ENCODE results near the gene IPO5.
"Not testable (repeated sequence)": the region's sequence is repeated elsewhere in the genome, so short reads cannot be mapped to it uniquely, and the experiment has no call there.

Gene IPO5

GRCh38 chr13:98014766-98015165 is 61.3 kb downstream of the IPO5 start:
- DNase-seq (ENCODE audit: low read depth) = no peak

GRCh38 chr13:98018293-98018692 is 64.8 kb downstream of the IPO5 start:
- DNase-seq (ENCODE audit: low read depth) = no peak

- no peak for DNase-seq (ENCODE audit: low read depth)
Measured at GRCh38 chr13:98019186-98019585, 65.7 kb downstream of the IPO5 start.

- no peak for DNase-seq (ENCODE audit: low read depth)
Measured at GRCh38 chr13:98020271-98020670, 66.8 kb downstream of the IPO5 start.

- no peak for DNase-seq (ENCODE audit: low read depth)
Measured at GRCh38 chr13:98022210-98022609, 68.7 kb downstream of the IPO5 start.

DNA sequence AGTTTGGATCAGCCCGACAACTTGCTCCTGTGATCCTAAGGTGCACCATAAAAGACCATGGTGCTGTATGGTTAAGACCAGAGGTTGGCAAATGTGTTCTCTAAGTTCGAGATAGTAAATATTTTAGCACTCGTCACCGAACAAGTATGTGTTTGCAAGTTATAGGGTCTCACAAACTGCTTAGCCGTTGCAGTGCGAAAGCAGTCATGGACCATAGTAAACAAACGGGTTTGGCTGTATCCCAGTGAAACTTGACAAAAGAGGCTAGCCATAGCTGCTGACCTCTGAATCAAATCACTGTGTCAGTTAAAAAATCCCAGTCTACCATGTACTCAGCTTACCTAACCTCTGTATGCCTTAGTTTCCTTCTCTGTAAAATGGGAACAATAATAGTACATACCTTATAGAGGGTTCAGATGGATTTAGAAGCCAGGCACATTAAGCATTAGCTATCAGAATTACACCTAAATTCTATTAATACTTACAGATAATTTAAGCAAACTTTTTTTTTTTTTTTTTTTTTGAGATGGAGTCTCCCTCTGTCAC is 72.1 kb downstream of the IPO5 start:
- no peak for DNase-seq (ENCODE audit: low read depth)

DNA sequence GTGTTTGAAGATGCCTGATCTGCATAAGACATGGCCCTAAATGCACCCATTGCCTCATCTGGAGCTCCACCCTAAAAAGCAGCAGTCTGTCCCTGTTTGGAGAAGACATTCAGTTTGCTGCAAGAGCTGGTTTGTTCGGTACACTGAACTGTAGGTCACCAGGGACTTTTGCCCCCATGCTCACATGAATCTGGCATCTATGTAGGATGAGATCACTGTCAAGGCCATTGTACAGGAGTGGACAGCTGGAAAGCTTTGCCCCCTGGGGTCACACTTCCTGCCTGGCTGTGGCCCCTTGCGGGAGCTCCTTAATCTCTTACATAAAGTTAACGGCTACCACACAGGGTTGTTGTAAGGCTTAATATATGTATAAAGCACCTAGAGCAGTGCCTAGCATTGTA is 73.0 kb downstream of the IPO5 start:
- no peak for DNase-seq (ENCODE audit: low read depth)

- no peak for DNase-seq (ENCODE audit: low read depth)
Measured at GRCh38 chr13:98032168-98032567, 78.7 kb downstream of the IPO5 start.

GRCh38 chr13:98033277-98034247 is 80.1 kb downstream of the IPO5 start:
- DNase-seq (ENCODE audit: low read depth) = peak; percentile 43

GRCh38 chr13:98035373-98035772 is 81.9 kb downstream of the IPO5 start:
- no peak for DNase-seq (ENCODE audit: low read depth)

DNA sequence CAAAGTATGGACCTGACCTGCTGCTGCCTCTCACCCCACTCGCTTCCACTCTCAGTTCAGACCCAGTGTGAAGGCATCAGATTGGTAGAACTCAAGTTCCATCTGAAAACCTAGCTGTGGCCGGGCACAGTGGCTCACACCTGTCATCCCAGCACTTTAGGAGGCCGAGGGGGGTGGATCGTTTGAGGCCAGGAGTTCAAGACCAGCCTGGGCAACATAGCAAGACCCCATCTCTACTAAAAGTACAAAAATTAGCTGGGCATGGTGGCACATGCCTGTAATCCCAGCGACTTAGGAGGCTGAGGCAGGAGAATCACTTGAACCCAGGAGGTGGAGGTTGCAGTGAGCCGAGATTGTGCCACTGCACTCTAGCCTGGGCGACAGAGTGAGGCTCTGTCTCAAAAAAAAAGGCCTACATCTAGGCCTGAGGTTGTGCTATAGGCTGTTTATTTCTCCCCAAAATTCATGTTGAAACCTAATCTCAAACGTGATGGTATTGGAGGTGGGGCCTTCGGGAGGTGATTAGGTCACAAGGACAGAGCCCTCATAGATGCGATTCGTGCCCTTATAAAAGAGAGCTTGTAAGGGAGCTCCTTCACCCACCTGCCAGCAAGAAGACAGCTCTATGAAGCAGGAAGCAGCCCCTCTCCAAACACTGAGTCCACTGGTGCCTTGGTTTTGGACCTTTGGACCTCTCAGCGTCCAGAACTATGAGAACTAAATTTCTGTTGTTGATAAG is 83.3 kb downstream of the IPO5 start:
- DNase-seq (ENCODE audit: low read depth) = not testable (repeated sequence)

DNA sequence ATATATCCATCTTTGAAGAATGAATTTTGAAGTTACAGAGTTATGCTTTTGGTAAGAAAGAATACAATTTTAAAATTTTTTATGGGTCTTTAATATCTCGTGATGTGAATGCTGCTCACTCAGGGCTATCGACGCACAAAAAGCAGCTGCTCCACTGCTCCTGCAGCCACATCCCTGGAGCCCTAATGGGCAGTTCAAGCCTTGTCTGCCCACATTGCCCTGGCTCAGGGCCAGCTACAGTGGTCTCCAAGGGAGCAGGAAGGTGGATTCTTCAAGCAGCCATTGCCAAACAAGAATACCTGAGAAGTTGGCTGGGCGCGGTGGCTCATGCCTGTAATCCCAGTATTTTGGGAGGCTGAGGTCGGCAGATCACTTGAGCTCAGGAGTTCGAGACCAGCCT is 85.8 kb downstream of the IPO5 start:
- DNase-seq (ENCODE audit: low read depth) = no peak

- no peak for DNase-seq (ENCODE audit: low read depth)
Measured at GRCh38 chr13:98039964-98040363, 86.5 kb downstream of the IPO5 start.

DNA sequence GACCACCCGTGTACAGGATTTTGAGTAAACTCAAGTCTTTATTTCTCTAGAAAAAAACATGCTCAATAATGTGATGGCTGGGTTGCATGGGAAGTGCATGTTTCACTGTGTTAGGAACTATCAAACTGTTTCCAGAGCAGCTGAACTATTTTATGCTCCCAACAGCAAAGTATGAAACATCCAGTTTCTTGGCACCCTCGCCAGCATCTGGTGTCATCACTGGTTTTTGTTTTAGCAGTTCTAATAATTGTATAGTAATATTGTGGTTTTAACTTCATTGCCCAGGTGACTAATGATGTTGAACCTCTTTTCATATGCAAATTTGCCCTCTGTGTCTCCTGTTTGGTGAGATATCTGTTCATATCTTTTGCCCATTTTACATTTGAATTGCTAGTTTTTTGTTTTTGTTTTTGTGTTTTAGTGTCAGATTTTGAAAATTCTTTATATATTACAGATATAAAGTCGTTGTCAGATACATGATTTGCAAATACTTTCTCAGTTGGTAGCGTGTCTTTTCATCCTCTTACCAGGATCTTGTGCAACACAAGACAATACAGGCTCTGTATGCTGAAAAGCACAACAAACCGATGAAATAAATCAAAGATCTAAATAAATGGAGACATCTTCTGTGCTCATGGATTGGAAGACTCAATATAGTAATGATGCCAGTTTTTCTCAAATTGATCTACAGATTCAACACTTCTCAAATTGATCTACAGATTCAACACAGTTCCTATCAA is 87.8 kb downstream of the IPO5 start:
- no peak for DNase-seq (ENCODE audit: low read depth)

DNA sequence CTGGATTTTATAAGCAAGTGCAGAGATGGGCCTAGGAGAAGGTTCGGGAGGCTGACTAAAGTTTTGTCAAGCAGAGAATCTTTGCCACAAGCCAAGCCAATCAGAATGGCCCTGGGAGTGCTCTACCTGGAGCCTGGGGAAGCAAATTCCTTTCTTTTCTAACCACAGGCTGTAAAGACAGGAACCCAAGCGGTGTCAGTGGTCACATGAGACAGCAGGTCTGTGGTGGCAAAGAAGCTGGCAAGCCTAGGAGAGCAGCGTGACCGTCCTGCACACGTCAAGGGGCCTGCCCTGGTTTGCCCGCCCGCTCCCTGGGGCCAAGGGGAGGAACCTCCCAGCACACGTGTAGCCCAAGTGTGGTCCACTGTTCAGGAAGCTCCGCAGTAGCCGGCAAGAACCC is 90.8 kb downstream of the IPO5 start:
- no peak for DNase-seq (ENCODE audit: low read depth)

GRCh38 chr13:98047785-98048184 is 94.3 kb downstream of the IPO5 start:
- DNase-seq (ENCODE audit: low read depth) = not testable (repeated sequence)

DNA sequence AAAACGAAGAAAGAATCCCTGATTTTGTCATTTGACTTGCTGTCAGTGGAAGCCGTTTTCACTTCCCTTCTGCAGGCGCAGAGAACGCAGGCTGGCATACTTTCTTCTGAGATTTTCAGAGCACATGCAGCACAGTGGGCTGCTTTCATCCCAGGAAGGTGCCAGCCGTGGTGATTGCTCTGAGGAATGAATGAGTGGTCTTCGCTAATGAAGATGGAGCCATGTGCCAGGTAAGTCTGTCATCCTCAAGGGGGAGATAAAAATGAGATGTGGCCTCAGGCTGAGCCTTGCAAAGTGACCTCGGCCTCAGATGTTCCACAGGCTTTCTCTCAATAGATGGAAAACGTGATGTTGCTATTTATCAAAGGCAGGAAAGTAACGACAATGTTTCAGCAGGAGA is 94.8 kb downstream of the IPO5 start:
- no peak for DNase-seq (ENCODE audit: low read depth)

DNA sequence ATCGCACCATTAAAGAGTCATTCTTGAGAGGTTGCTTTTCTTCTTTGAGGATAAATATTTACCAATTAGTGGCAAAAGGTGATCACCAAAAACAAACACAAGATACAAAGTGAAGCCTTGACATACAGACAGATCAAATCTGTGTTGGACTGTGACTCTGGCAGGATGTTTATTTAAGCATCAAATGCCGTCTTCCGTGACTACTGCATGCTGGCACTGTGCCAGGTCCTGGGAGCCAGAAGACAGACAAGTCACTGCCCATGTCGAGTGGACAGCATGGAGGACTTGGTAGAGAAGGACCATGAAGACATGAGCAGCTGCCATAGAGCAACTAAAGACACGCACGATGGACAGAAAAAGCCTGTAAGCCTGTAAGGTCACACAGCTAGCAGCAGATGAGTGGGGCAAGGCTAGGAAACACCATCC is 96.6 kb downstream of the IPO5 start:
- DNase-seq (ENCODE audit: low read depth) = no peak

DNA sequence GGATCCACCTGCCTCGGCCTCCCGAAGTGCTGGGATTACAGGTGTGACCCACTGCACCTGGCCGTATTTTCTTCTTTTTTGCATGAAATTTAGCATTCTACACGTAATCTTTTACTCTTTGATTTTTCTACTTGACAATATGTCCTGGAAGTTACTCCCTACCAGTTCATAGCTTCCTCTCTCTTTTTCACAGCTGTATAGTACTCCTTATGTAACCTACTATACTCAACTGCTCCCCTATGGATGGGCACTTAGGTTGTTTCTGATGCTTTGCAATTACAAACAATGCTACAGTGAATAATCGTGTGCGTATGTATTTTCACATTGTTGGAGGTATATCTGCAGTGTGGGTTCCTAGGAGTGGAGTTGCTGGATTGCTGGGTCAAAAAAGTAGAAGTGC is 98.9 kb downstream of the IPO5 start:
- no peak for DNase-seq (ENCODE audit: low read depth)

GRCh38 chr13:98054301-98054700 is 100.8 kb downstream of the IPO5 start:
- DNase-seq (ENCODE audit: low read depth) = no peak

- no peak for DNase-seq (ENCODE audit: low read depth)
Measured at GRCh38 chr13:98055623-98056022, 102.1 kb downstream of the IPO5 start.

- no peak for DNase-seq (ENCODE audit: low read depth)
Measured at GRCh38 chr13:98056839-98057410, 103.5 kb downstream of the IPO5 start.

Measured in fibroblast of the conjunctiva (primary cell).